22Rv1 (cell line): Measurements from ENCODE around the gene PLXNC1.

ENCODE experiments used
- H3K27ac ChIP-seq: fragments of 450-650 bp; 2 replicates; pipeline ENCODE4 v1.5.1; 2017
- ZFX ChIP-seq: fragments of 450-650 bp; IDR thresholded peaks from 2 replicates; pipeline ENCODE4 v1.6.1; 2017; ENCODE audit warnings: antibody characterized with exemption, borderline replicate concordance
- TF ChIP-seq, protein P1 (sequence below): fragments of 450-650 bp; IDR thresholded peaks from 2 replicates; pipeline ENCODE4 v1.5.1; 2017; ENCODE audit warnings: mild to moderate bottlenecking

The PLXNC1 gene

DNA sequence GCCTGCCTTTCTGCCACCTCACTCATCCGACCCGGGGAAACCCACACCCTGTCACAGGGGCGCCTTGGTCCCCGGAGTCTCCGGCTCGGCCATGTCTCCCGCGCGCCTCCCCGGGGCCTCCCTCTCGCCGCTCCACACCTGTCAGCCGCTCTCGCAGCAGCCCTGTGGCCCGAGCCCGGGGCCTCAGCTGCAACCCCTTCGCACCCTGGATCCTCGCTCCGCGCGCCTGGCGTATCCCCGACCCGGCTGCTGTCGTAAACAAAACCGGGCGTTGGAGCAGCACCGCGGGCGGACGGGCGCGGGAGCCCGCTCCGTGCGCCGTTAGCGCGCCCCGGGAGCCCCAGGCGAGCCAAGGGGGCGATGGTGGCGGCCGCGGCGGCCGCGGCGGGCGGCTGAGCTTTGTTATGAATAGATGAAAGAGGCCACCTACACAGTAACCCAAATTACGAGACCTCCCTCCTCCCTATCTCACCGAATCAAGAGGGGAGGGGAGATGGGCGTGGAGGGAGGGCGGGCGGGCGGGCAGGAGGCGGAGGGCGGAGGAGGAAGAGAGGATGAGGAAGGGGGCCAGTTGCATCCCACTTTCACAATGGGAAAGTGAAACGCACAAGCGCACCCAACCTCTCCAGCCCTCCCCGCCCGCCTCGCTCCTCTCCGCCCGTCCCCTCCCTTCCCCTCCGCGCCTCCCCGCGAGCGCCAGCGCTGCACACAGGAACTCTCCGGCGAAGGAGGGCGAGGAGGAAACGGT, at the start of gene PLXNC1:
PLXNC1 (plus strand) TSS at position 587 of the 748 bp plus-strand sequence. CDS start 395 bp downstream, outside the sequence.
- TF ChIP-seq ZFX: no peak
- TF ChIP-seq, protein P1, sequence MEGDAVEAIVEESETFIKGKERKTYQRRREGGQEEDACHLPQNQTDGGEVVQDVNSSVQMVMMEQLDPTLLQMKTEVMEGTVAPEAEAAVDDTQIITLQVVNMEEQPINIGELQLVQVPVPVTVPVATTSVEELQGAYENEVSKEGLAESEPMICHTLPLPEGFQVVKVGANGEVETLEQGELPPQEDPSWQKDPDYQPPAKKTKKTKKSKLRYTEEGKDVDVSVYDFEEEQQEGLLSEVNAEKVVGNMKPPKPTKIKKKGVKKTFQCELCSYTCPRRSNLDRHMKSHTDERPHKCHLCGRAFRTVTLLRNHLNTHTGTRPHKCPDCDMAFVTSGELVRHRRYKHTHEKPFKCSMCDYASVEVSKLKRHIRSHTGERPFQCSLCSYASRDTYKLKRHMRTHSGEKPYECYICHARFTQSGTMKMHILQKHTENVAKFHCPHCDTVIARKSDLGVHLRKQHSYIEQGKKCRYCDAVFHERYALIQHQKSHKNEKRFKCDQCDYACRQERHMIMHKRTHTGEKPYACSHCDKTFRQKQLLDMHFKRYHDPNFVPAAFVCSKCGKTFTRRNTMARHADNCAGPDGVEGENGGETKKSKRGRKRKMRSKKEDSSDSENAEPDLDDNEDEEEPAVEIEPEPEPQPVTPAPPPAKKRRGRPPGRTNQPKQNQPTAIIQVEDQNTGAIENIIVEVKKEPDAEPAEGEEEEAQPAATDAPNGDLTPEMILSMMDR: no peak
- no peak within 1 kb of the TSS for H3K27ac ChIP-seq

DNA sequence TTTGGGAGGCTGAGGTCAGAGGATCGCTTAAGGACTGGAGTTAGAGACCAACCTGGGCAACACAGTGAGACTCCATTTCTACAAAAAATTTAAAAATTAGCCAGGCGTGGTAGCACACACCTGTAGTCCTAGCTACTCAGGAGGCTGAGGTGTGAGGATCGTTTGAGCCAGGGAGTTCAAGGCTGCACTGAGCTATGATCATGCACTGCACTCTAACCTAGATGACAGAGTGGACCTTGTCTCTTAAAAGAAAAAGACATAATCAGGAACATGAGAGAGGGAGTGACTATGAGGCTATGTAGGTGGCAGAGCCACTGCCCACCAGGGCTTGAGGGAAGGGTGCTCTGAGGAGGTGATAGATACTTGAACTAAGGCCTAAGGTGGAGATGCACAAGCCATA, 49.2 kb upstream of the PLXNC1 start:
- no peak overlapping the region for H3K27ac ChIP-seq
- TF ChIP-seq ZFX: no peak
- TF ChIP-seq, protein P1: no peak

DNA sequence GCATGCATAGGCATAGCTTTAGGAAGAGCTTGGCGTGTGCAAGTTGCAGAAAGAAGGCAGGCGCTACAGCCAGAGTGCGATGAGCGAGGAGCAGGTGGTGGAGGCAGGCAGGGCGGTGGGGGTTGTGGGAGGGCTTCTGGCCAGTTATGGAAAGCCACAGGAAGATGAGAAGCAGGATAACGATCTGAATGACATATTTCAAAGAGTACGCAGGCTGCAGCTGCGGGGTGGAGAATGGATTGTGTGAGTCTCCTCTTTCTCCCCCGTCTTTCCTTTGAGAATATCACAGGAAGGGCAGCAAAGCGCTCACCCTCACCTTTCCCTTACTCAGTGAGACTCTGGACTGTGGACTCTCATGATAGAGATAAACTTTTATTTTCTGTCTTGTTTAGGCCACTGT, 48.7 kb upstream of the PLXNC1 start:
- no peak overlapping the region for H3K27ac ChIP-seq
- TF ChIP-seq, protein P1: no peak
- no peak for TF ChIP-seq ZFX

DNA sequence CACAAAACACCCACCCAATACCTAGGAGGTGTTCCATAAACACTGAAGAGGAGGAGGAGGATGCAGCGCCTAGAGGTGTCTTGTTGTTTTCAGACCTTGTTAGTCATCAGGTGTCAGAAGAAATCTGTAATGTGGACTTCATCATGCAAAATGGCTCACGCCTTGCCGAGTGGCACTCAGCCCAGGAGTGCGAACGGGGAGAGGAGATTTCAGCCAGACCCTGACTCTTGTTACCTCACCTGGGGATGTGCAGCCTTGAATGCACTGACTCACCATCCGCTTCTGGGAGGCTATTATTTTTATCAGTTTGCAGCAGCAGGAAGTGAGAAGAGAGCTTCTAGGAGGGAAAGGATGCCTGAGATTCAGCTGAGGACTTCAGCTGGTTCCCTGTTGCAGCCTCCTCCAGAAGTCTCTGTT, 48.2 kb upstream of the PLXNC1 start:
- TF ChIP-seq, protein P1: no peak
- TF ChIP-seq ZFX: no peak
- H3K27ac ChIP-seq: no peak overlapping the region

DNA sequence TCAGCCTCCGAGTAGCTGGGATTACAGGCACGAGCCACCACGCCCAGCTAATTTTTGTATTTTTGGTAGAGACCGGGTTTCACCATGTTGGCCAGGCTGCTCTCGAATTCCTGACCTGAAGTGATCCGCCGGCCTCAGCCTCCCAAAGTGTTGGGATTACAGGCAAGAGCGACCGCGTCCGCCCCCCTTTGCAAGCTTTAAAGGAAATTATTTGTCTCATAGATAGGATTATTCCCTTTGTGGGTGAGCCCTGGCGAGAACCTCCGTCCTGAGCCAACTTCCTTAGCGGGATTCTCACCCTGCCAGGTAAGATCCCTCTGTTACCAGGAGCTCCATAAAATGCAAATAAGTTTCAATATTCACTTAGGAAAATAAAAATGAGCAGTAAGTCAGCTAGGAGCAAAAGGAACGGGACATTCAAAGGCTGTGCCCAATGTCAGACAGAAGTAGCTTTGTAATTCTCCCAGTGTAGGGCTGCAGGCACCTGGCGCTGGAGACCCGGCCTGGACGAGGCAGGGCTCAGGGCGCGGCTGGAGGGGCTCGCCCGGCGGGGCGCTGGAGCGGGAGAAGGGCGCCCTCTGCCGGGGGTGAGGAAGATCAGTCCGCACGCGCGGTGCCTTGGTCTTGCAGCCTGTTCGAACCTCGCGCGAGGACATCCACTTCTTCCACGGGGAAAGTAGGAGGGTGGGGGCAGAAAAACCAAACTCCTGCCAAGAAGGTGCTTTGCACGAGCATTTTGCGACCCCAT, 47.2 kb upstream of the PLXNC1 start:
- no peak for TF ChIP-seq ZFX
- TF ChIP-seq, protein P1: peak; percentile 98
- no peak overlapping the region for H3K27ac ChIP-seq

DNA sequence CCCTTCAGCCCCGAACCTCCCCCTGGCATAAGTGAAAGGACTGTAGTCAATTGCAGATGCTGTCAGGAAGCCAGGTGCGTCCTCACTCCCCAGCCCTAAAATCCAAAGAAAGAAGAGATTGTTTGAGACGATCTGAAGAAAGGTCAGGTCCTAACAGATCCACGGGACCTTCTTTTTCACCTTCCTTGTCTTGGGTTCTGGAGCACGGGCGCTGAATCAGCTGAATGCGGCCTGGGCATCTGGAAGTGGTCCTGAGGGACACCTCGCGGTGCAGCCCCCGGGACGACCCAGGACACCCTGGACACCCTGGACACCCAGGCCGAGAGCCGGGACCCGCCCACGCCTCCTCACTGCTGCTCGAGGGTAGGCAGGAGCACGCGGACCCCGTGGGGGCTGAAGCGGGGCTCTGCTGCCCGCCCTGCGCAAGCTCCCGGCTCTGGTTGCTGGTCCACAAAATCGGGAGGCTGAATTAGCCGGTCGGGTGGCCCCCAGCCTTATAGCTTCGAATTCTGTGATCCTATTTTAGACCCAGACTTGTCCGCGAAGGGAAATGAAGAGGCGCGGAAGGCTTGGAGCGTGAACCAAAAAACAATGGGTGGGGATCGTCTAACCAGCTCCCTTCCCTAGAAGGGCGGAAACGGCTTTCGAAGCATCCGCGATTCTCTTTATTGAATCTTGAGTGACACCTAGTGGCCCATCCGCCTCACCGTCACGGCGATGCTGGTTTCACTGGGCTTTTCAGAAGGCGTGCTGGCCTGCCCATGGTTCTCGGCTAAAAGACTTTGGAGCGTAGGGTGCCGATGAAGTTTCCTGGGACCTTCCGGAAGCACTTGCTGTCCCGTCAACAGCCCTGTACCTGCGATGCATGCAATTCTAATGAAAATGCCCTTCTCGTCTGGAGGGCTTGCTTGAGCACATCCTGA, 46.4 kb upstream of the PLXNC1 start:
- TF ChIP-seq, protein P1: peak; percentile 77
- TF ChIP-seq ZFX: no peak
- no peak overlapping the region for H3K27ac ChIP-seq
